HT-29 (cell line): Measurements from ENCODE around the gene ZNF860. TPM values are rescaled to one million over a fixed set of nuclear protein-coding genes. Genes with fewer than 3 reads are reported as not detected.
"Not testable (repeated sequence)": the region's sequence is repeated elsewhere in the genome, so short reads cannot be mapped to it uniquely, and the experiment has no call there.

Experiments
- DNase-seq: peaks from one replicate; pipeline ENCODE4 v3.0.0-alpha.2; 2015; ENCODE audit warnings: low spot score
- total RNA-seq: library from RNA; depleted of rRNA; stranded (reverse); fragments of >200 nt; shearing (Covaris generic); gene quantifications from 2 replicates; pipeline ENCODE4 v1.2.3, GENCODE V29; 2014

ZNF860 gene
- total RNA-seq, 1 experiment from 2014 or later = 7.5 TPM

DNA sequence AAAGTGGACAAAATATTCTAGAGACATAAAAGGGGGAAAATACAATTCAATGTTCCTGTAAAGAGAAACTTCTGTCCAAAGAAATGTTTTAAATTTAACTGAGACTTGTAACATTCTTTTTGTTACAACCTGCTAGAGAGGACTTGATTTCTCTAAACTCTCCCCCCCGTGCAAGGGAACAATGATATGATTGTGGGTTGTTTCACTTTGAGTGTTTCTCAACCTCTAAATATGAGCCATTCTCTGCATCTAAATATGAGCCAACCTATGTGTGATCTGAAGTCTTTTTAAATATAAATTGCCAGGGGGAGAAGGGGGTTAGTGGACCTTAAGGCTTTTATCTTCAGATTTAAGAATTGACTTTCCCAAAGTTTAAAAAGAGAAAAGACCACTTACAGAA lies 14.6 kb downstream of the ZNF860 start:
- no peak for DNase-seq

DNA sequence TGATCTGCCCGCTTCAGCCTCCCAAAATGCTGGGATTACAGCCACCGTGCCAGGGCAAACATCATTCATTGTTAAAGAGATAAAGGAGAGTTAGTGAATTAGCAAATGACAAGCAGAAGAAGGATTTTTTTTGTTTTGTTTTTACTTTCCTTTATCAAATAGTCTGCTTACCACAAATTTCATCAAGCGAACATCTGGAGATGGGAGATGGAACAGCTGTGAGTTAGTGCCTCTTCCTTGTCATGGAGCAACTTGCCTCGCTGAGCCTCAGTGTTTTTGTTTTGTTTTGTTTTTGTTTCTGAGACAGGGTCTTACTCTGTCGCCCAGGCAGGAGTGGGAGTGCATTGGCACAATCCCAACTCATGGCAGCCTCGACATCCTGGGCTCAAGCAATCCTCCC lies 15.9 kb downstream of the ZNF860 start:
- no peak for DNase-seq

DNA sequence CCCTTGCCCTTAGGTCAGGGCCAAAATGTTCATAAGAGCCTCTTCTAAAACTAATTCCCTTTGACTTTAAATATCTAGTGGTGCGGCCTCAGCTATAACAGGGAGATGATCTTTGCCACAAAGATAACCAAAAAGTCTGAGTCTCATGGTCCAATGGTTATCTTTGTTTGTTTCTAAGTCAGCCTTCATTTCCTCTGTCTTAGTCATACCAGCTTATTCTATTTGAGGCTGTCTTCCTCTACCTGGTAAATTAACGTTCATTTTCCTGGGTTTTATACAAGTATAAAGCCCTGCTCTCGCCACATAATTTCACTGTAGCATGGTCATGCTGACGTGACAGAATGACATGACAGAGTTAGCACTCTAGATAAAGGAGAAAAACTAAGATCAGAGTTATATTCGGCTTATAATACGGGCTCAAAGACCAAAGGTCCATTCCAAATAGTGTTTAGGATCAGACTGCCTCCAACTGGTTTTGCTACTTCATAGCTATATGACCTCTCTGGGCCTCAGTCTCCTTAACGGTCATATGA lies 18.4 kb downstream of the ZNF860 start:
- DNase-seq = no peak

DNA sequence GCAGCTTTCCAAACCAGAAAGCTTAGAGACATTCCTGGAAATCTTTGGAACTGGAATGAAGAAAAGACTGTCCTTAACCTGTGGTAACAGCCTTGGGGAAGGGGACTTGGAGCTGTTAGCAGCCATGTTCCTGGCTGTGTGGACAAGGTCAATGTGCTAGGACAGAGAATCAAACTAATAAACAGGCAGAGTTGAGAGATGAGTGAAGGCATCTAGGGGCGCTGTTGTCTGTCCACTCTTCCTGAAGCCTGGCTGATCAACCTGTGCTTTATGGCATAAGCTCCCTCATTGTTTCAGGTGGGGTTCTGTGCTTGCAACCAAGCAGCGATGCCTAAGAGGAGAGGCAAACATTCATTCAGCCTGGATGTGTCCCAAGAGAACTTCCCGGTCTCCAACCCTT lies 19.3 kb downstream of the ZNF860 start:
- no peak for DNase-seq

DNA sequence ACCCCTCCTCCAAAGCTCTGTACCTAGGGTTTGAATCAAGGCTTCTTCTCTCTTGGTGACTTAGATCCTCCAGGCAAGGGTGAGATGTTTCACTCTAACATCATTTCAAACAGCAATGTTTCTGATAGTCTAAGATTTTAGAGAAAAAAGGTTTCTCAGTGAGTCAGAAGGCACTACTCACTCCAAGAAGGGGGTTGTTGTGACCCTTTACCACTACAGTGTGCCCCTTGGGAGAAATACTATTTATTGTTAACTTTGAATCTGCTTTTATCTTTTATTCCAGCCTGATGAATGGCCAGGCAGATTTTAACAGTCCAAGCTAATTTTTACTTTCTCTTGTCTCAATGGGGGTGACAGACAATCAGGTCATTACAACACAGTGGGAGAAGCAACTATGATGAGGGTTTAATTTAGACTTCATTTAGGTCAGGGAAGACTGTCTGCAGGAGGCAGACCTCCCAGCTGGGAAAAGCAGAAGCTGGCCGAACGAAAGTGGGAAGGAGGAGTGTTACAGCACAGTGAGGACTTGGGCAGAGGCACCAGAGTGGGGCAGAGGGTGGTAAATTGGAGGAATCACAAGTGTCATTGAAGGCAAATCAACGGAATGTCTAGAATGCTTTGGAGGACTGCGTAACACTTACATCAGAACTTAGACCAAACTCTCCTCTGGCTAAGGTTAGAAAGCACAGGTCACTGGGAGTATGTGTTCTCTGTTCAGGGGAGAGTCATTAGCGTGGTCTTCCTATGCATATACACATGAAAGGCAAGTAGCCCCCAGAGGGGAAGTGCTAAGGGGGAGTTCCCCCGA lies 21.2 kb downstream of the ZNF860 start:
- DNase-seq = no peak

DNA sequence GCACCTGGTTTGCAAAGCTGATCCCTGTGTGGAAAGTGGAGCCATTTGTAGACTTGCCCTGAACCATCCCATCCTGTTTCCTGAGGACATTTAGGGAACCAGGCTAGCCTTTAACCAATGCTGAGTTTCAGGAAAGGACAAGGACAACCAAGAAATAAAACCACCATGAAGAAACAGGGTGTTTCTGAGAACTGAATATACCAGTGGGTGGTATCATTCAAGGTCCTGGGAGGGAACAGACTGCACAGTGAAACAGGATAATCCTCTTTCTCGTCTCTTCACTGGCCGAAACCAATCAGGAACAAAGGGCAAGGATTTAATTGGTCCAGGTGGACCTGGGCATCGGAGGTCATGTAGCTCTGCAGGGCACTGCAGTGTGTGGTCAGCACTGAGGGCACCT lies 21.8 kb downstream of the ZNF860 start:
- no peak for DNase-seq

DNA sequence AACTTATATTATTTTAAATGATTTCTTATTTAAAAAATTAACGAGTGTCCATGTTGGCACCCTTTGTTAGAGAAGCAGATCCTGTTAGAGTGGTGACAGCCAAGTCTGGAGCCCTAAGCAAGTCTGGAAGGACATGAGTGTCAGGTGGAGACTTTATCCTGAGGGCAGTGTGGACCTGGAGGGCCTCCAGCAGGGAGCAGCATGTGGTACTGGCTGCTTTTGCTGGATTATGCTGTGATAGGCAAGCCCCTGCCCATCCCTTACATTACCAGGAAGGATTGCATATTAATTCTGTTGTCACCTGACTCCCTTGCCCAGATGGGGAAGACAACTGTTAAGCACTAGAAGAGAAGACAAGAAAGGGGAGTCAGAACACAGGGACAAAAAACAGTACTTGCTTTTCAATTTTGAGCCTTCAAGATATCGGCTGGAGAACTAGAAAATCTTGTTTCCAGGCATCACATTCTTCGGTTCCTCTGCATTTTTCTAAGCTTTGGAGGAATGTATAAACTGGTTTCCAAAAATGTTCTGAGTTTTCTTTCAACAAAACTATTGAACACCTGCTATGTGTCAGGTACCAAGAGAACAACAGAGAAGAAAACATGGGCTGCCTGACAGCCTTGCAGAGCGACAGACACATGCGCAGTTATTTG lies 22.7 kb downstream of the ZNF860 start:
- DNase-seq = peak; percentile 20

DNA sequence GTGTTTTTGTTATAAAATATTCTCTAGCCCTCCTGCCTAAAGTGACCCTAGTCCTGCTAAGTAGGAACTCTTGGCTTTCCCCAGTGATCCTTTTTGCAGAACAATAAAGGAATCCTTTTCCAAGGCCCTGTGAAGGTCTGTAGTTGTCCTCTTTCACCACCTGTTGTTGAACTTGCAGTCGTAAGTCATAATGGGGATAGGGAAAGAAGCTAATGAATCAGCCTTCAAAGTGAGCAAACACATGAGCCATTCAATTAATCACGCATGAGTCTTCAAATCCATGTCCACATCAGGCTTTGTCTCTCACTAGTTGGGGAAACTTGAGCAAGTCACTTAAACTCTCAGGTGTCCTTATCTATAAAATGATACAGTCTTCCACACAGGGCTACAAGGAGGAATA lies 27.6 kb downstream of the ZNF860 start:
- DNase-seq = no peak

DNA sequence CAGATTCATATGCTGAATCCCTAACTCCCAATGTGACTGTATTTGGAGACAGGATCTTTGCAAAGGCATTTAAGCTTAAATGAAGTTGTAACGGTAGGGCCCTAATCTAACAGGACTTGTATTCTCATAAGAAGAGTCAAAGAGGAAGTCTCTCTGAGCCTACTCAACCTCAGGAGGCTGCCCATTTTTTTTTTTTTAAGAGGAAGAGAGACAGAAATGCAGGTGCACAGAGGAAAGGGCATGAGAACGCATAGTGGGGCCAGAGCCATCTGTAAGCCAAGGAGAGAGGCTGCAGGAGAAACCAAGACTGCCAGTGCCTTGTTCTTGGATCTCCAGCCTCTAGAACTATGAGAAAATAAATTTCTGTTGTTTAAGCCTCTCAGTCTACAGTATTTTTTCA lies 28.4 kb downstream of the ZNF860 start:
- no peak for DNase-seq

DNA sequence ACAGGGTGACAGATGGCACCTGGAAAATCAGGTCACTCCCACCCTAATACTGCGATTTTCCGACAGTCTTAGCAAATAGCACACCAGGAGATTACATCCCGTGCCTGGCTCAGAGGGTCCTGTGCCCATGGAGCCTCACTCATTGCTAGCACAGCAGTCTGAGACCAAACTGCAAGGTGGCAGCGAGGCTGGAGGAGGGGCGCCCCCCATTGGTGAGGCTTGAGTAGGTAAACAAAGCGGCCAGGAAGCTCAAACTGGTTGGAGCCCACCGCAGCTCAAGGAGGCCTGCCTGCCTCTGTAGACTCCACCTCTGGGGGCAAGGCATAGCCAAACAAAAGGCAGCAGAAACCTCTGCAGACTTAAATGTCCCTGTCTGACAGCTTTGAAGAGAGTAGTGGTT lies 29.1 kb downstream of the ZNF860 start:
- DNase-seq = not testable (repeated sequence)

DNA sequence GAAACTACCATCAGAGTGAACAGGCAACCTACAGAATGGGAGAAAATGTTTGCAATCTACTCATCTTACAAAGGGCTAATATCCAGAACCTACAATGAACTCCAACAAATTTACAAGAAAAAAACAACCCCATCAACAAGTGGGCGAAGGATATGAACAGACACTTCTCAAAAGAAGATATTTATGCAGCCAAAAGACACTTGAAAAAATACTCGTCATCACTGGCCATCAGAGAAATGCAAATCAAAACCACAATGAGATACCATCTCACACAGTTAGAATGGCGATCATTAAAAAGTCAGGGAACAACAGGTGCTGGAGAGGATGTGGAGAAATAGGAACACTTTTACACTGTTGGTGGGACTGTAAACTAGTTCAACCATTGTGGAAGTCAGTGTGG lies 34.1 kb downstream of the ZNF860 start:
- not testable (repeated sequence) for DNase-seq

DNA sequence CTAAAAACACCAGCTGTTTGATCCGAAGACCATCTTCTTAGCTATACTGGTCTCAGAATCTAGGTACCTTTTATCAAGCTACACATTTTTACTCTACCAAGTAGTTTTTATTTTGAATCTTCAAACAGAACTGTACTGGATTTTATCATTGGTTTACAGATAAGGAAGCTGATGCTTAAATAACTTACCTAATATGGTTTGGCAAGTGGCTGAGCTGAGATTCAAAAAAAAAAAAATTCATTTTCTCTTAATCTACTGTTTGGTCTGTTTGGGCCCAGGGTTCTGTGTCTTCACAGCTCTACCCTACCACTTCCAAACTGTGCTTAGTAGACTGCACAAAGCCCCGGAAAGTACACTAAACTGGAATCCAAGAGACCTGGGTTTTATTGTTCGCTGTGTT lies 35.7 kb downstream of the ZNF860 start:
- DNase-seq = no peak

DNA sequence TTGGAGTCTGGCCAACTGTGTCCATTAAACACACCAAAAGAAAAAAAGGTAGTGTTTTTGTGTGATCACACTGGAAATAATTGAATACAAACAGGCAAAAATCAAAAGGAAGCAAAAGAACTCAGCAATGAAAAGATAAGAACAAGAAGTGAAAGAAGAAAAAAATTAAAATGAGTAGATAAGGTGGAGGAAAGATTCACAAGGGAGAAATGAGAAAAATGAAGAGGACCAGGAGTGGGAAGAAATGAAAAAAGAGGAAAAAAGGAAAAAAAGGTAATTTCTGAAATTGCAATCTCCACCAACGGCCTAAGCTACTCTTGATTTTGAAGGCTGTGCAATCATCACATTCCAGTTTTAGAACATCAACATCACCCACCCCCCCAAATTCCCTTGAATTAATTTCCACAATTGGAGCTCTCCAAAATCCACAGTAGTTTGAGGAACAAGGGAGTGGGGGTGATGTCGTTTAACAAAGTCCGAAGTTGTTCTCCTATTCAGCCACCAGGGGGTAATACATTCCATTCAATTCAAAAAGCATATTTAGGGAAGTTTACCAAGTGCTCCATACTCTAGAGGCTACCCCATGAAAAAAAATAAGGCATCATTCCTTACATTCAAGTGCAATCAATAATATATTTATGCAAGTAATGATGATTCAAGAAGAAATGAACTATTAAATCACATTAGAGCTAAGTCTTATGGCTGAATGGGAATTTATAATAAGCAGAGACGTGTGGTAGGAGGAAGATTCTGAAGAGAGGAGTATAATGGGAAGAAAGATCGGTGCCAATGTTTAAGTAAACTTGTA lies 37.4 kb downstream of the ZNF860 start:
- DNase-seq = peak; percentile 54

DNA sequence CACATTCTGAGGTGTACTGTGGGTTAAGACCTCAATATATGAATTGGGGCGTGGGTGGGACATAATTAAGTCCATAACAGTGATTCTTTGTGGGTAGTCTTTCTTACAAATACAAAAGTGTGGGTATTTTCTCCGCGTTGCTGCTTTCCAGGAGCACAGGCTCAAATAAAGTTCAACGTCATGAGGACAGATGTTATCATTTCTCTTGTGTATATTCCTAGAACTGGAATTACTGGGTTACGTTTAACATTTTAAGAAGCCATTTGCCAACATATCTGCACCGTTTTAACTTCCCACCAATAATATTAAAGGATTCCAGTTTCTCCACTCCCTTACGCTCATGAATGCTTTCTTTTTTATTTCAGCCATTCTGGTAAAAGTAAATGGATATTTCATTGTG lies 39.6 kb downstream of the ZNF860 start:
- no peak for DNase-seq

DNA sequence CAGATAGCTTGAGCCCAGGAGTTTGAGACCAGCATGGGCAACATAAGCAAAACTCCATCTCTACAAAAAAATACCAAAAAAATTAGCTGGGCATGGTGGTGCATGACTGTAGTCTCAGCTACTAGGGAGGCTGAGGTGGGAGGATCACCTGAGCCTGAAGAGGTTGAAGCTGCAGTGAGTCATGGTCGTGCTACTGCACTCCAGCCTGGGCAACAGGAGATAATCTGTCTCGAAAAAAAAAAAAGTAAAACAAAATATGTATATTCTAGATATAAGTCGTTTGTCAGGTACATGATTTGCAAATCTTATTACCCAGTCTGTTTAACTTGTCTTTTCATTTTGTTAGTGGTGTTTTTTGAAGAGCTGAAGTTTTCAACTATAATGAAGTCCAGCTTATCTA lies 40.2 kb downstream of the ZNF860 start:
- DNase-seq = no peak

DNA sequence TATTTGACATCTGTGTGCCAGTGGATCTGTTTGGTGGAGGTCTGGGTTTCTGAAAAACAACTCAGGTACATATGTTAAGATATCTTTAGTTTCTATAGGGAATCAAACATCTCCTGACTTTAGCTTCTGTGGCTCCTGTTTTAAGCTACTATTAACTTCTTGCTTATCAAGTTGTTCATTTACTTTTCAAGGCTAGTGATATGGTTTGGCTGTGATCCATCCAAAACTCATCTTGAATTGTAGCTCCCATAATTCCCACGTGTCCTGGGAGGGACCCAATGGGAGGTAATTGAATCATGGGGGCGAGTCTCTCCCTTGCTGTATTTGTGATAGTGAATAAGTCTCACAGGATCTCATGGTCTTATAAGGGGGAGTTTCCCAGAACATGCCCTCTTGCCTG lies 41.4 kb downstream of the ZNF860 start:
- no peak for DNase-seq

DNA sequence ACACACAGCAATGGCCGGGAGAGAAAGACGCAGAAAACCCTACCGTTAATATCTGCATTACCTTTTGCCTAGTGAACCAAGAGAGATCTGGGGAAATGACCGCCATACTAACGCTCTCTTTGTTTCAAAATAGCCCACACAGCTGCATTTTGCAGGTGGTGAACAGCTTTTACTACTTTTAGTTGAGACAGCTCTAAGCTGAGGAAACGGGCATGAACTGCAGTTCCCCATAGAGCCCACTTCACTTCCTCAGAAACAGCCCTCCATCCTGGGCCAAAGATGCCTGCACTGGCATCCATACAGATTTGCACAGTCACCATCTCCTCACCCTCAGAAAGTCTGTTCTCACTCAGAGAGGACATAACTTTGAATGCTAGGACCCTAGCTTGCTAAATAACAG lies 45.0 kb downstream of the ZNF860 start:
- no peak for DNase-seq

DNA sequence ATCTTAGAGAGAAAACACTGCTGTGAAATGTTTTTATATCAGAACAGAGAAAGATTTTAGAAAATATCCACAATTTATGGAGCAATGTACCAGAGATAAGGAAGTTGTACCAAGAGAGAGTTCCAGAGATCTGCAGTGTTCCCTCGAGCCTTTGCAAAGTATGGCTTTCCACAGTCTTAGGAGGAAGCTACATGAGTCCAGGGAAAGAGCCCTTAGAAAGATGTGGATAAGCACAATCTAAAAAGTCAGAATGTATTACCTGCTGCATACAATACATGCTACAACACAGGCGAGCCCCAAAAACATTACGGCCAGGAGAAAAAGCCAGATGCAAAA lies 56.4 kb downstream of the ZNF860 start:
- no peak for DNase-seq

DNA sequence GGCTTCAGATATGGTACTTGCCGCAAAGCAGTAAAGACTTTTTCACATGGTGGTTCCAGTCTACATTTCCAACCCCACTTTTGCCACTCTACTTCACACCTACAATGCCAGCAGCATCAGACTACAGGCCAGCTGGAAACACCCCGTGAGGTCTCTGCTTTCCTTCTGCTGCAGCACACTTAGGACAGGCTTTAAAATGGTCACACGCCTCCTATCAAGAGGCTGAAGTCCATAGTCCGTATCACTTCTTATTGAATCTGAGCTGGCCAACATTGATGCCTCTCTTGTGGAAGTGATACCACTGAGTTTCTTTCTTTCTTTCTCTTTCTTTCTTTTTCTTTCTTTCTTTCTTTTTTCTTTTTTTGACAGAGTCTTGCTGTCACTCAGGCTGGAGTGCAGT lies 59.8 kb downstream of the ZNF860 start:
- no peak for DNase-seq
